ENCODE data around the gene TCF21.

DNA sequence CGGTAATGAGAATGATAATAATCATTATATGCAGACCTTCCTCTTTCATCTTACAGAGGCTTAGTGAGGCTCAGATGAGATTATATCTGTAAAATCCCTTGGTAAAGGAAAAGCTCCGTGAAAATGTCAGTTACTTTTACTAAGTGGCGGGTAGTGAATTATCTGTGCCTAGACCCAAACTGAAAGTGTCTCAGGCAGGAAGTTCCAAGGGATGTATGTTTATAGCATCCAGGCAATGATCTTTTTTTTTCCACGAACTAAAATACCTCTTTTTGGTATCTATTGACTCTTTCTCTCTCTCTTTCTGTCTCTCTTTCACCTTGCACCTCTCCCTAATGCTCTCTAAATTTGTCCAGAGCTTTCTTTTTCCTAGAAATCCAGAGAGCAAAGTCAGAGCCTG, 5.0 kb downstream of the TCF21 start:
- TF ChIP-seq, protein P1, sequence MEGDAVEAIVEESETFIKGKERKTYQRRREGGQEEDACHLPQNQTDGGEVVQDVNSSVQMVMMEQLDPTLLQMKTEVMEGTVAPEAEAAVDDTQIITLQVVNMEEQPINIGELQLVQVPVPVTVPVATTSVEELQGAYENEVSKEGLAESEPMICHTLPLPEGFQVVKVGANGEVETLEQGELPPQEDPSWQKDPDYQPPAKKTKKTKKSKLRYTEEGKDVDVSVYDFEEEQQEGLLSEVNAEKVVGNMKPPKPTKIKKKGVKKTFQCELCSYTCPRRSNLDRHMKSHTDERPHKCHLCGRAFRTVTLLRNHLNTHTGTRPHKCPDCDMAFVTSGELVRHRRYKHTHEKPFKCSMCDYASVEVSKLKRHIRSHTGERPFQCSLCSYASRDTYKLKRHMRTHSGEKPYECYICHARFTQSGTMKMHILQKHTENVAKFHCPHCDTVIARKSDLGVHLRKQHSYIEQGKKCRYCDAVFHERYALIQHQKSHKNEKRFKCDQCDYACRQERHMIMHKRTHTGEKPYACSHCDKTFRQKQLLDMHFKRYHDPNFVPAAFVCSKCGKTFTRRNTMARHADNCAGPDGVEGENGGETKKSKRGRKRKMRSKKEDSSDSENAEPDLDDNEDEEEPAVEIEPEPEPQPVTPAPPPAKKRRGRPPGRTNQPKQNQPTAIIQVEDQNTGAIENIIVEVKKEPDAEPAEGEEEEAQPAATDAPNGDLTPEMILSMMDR (IDR thresholded peaks at IDR 0.05; ENCODE audit: poor library complexity) = no peak
- TF ChIP-seq EZH2 (IDR thresholded peaks at IDR 0.05; ENCODE audit: borderline replicate concordance) = no peak
